HCT116 (cell line): ENCODE measurements around the gene SLC5A2. TPM values are rescaled to one million over a fixed set of nuclear protein-coding genes. Genes with fewer than 3 reads are reported as not detected.
"Not testable (repeated sequence)": the region's sequence is repeated elsewhere in the genome, so short reads cannot be mapped to it uniquely, and the experiment has no call there.

Source experiments
- ATAC-seq: fragments of 200-7000 bp; cut with Tn5 transposase; 2 replicates; pipeline ENCODE4 v1.9.1; 2020; ENCODE audit warnings: mild to moderate bottlenecking, moderate library complexity
- BruUV-seq: library from RNA; stranded (reverse); fragments of 400-500 nt; replicated peaks from 2 replicates; lab custom pipeline; 2021; lab: Mats Ljungman, UMichigan
- CTCF ChIA-PET: fragments of 300-600 bp; sonication (Branson Sonifier 250); formaldehyde crosslinking; loops from one replicate; lab custom pipeline; 2021; ENCODE audit warnings: antibody characterized with exemption; lab: Charles Lee
- POLR2A ChIA-PET: fragments of 300-600, 350-600 bp; sonication (Branson Sonifier 250); formaldehyde crosslinking; loops from one replicate; lab custom pipeline; 2021; ENCODE audit warnings: antibody characterized with exemption; lab: Charles Lee
- RAD21 ChIA-PET, 2 experiments: fragments of 300-600 bp; sonication (Branson Sonifier 250); formaldehyde crosslinking; loops; one replicate each; lab custom pipeline; 2023; ENCODE audit warnings: low total read pairs in 2 of 2; ENCODE audit not compliant: uncharacterized antibody in 2 of 2, unreplicated experiment in 2 of 2, low non-redundant PET in 1 of 2; lab: Charles Lee
- DNase-seq: peaks from one replicate; pipeline ENCODE4 v3.0.0-alpha.2; 2010; ENCODE audit warnings: low read depth, low spot score
- H2AFZ ChIP-seq: fragments of 200-600 bp; shearing (Covaris generic), sonication (generic); 2 replicates; pipeline ENCODE4 v1.6.1; 2017; ENCODE audit warnings: low read depth, mixed run types, mixed read lengths, antibody characterized with exemption, low read length; ENCODE audit not compliant: poor library complexity, severe bottlenecking
- H3K27ac ChIP-seq: 2 replicates; pipeline ENCODE4 v1.5.1; 2012; ENCODE audit warnings: low read depth, low read length
- H3K27me3 ChIP-seq: fragments of 200-600 bp; sonication (generic); 2 replicates; pipeline ENCODE4 v1.6.1; 2016; ENCODE audit warnings: mixed run types, low read length, mixed read lengths; ENCODE audit not compliant: insufficient read depth
- H3K36me3 ChIP-seq, 2 experiments: fragments of 200-500 bp in 1 of 2; fragments of 200-600 bp in 1 of 2; sonication (Bioruptor generic) in 1 of 2; sonication (generic) in 1 of 2; 2 replicates each; pipeline versions ENCODE4 v1.5.1 to v1.6.1; 2014 to 2016; ENCODE audit warnings: low read length in 2 of 2, inconsistent platforms in 1 of 2, mixed read lengths in 1 of 2, mixed run types in 1 of 2; ENCODE audit not compliant: insufficient read depth in 2 of 2, control insufficient read depth in 1 of 2
- H3K4me1 ChIP-seq, 2 experiments: fragments of 200-600 bp in 1 of 2; sonication (generic) in 1 of 2; 2 replicates each; pipeline versions ENCODE4 v1.5.1 to v1.6.1; 2012 to 2017; ENCODE audit warnings: low read length in 2 of 2, inconsistent platforms in 1 of 2, mild to moderate bottlenecking in 1 of 2, mixed read lengths in 1 of 2, mixed run types in 1 of 2, moderate library complexity in 1 of 2; ENCODE audit not compliant: insufficient read depth in 2 of 2, control insufficient read depth in 1 of 2
- H3K4me2 ChIP-seq: fragments of 200-600 bp; sonication (generic); 2 replicates; pipeline ENCODE4 v1.6.1; 2017; ENCODE audit warnings: mixed run types, low read length, mixed read lengths
- H3K4me3 ChIP-seq, 2 experiments: fragments of 200-600 bp in 1 of 2; sonication (generic) in 1 of 2; replicated peaks in 1 of 2; 2 replicates each; pipeline ENCODE4 v1.5.1; 2011 to 2016; ENCODE audit warnings: low read length in 2 of 2, control low read depth in 1 of 2, low read depth in 1 of 2, mild to moderate bottlenecking in 1 of 2, mixed read lengths in 1 of 2, mixed run types in 1 of 2
- H3K79me2 ChIP-seq: fragments of 200-600 bp; sonication (generic); 2 replicates; pipeline ENCODE4 v1.6.1; 2017; ENCODE audit warnings: mild to moderate bottlenecking, mixed run types, low read length, moderate library complexity, mixed read lengths; ENCODE audit not compliant: insufficient read depth
- H3K9ac ChIP-seq: fragments of 200-600 bp; sonication (generic); 2 replicates; pipeline ENCODE4 v1.6.1; 2016; ENCODE audit warnings: low read length, mixed read lengths
- H3K9me2 ChIP-seq: fragments of 200-600 bp; sonication (generic), shearing (Covaris generic); 2 replicates; pipeline ENCODE4 v1.6.1; 2017; ENCODE audit warnings: mixed run types, mild to moderate bottlenecking, moderate library complexity; ENCODE audit not compliant: insufficient read depth
- H3K9me3 ChIP-seq, 2 experiments: fragments of 200-500 bp in 1 of 2; fragments of 200-600 bp in 1 of 2; sonication (Bioruptor generic) in 1 of 2; sonication (generic) in 1 of 2; 2 replicates each; pipeline ENCODE4 v1.6.1; 2014 to 2017; ENCODE audit warnings: low read length in 2 of 2, mixed read lengths in 2 of 2, inconsistent platforms in 1 of 2, low read depth in 1 of 2, mild to moderate bottlenecking in 1 of 2, mixed run types in 1 of 2, moderate library complexity in 1 of 2; ENCODE audit not compliant: control insufficient read depth in 1 of 2, insufficient read depth in 1 of 2
- H4K20me1 ChIP-seq: fragments of 200-600 bp; sonication (generic), shearing (Covaris generic); 2 replicates; pipeline ENCODE4 v1.6.1; 2017; ENCODE audit warnings: mixed run types, mild to moderate bottlenecking, moderate library complexity; ENCODE audit not compliant: insufficient read depth
- ELF1 ChIP-seq: IDR thresholded peaks from 2 replicates; pipeline ENCODE4 v1.6.1; 2012; ENCODE audit warnings: low read depth, borderline replicate concordance
- EZH2phosphoT487 ChIP-seq: fragments of 200-600 bp; IDR thresholded peaks from 2 replicates; pipeline ENCODE4 v1.6.1; 2018; ENCODE audit warnings: antibody characterized with exemption, borderline replicate concordance
- JUND ChIP-seq: IDR thresholded peaks from 2 replicates; pipeline ENCODE4 v1.6.1; 2012
- RAD21 ChIP-seq: IDR thresholded peaks from 2 replicates; pipeline ENCODE4 v1.6.1; 2012; ENCODE audit warnings: low read depth, mild to moderate bottlenecking
- REST ChIP-seq: IDR thresholded peaks from 2 replicates; pipeline ENCODE4 v1.6.1; 2012; ENCODE audit warnings: low read depth
- SP1 ChIP-seq: IDR thresholded peaks from 2 replicates; pipeline ENCODE4 v1.6.1; 2012; ENCODE audit warnings: low read depth
- intact Hi-C: fragments of 100-400 bp; cut with micrococcal nuclease; formaldehyde crosslinking; loops from 2 replicates; pipeline ENCODE4 v1.10.0; 2022
- total RNA-seq: library from RNA; stranded (reverse); gene quantifications from one replicate; pipeline ENCODE4 v1.2.1, GENCODE V29; 2021; ENCODE audit not compliant: unreplicated experiment

The SLC5A2 gene
- total RNA-seq, 1 experiment from 2014 or later = 0.10 TPM

DNA sequence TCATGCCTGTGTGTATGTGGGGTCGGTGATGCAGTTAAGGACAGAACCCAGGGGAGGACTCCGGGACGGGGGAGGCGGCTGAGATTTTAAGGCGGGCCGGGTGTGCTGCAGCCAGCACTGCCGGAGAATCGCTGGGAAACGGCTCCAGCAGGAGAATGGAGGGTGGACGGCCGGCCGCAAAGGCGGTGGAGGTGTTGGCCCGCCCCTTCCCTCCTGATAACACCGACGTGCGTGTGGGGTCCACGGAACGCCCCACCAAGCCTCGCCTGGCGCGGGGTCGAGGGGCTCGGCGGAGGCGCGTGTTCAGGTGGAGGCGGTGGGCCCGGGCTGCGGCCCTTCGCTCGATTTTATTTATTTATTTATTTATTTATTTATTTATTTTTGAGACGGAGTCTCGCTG, 41.0 kb upstream of the SLC5A2 start:
- H3K4me2 ChIP-seq = peak overlapping the region; percentile 93
- TF ChIP-seq JUND = no peak
- TF ChIP-seq SP1 = no peak
- no peak for TF ChIP-seq ELF1
- no peak for TF ChIP-seq REST
- TF ChIP-seq EZH2phosphoT487 = no peak
- no peak for TF ChIP-seq RAD21
- TF ChIP-seq, all 23 proteins: peak for 0
- H3K9me2 ChIP-seq = no peaks in the 10 kb centered on the region
- BruUV-seq = TSS peak; percentile 38
- peak overlapping the region in 1 of 2 experiments; percentile 49; a peak in 1 of 4 replicates for H3K4me3 ChIP-seq
- no peaks in the 10 kb centered on the region for H4K20me1 ChIP-seq
- H3K9me3 ChIP-seq = no peaks in the 10 kb centered on the region
- ChIA-PET RAD21 (interaction anchor here in 1 of 2 experiments (0.8 kb wide), 1 partner anchor 56 kb away, joined by 3 read pairs; no protein-coding TSS in a partner anchor), CTCF (interaction anchor here (0.8 to 3.4 kb wide), 7 partner anchors 10 to 500 kb away, joined by 3 to 36 read pairs (median 6); partner anchors contain the start of genes HSD3B7, ZNF646 and ZNF668), POLR2A (interaction anchor here (1.8 kb wide), 1 partner anchor 10 kb away, joined by 8 read pairs; no protein-coding TSS in a partner anchor)
- no peaks in the 10 kb centered on the region for H3K27me3 ChIP-seq
- ATAC-seq (no peak), DNase-seq (no peak)
- no peak overlapping the region for H3K27ac ChIP-seq
- no peaks in the 10 kb centered on the region for H3K36me3 ChIP-seq
- H3K9ac ChIP-seq = no peak overlapping the region
- intact Hi-C loops = loop anchor here (5.0 to 10.0 kb wide), 2 partner anchors 335 to 487 kb away; partner anchors contain the start of genes BCKDK and SETD1A
- H2AFZ ChIP-seq = no peak overlapping the region
- H3K79me2 ChIP-seq = no peaks in the 10 kb centered on the region
- H3K4me1 ChIP-seq = peaks cover 4 to 17% of the 10 kb centered on the region in 2 experiments; a peak in 2 of 4 replicates

GRCh38 chr16:31445931-31446330, 37.0 kb upstream of the SLC5A2 start:
- H4K20me1 ChIP-seq, H3K9me3 ChIP-seq, H3K4me2 ChIP-seq, H2AFZ ChIP-seq, H3K79me2 ChIP-seq, RAD21 ChIA-PET, H3K4me3 ChIP-seq, DNase-seq, H3K36me3 ChIP-seq, CTCF ChIA-PET, H3K27me3 ChIP-seq, H3K9me2 ChIP-seq, H3K9ac ChIP-seq, H3K27ac ChIP-seq, BruUV-seq, ATAC-seq, POLR2A ChIA-PET: not testable (repeated sequence)
- peaks cover 4 to 17% of the 10 kb centered on the region in 2 experiments; a peak in 2 of 4 replicates for H3K4me1 ChIP-seq
- intact Hi-C loops = loop anchor here (10.0 kb wide), 1 partner anchor 491 kb away; the partner anchor contains the start of gene SETD1A
